Measurements from ENCODE around the gene COX8A. TPM values are rescaled to one million over a fixed set of nuclear protein-coding genes. Genes with fewer than 3 reads are reported as not detected.

COX8A gene
- total and polyA plus RNA-seq, 2 of the 13 experiments (the other 11 are each of a cell fraction or from before 2014, with no cell fraction given): 202 to 406 TPM

GRCh38 chr11:63938479-63939396, 35.7 kb upstream of the COX8A start, which contains the start of gene NAA40 (continued):
- 0 out of 2 replicates have a peak, but pooled peaks have one; percentile 48 for TF ChIP-seq E2F5 (CRISPR knock-in tag; conservative IDR thresholded peaks at IDR 0.05)
- no peak for TF ChIP-seq SNAPC4 (CRISPR knock-in tag; IDR thresholded peaks at IDR 0.05)
- TF ChIP-seq NR2F2 (IDR thresholded peaks at IDR 0.05; ENCODE audit: borderline replicate concordance, low read depth): peak; percentile 33; the same call in 1 of the 2 replicates
- TF ChIP-seq SIX1 (CRISPR knock-in tag; IDR thresholded peaks at IDR 0.05; ENCODE audit: borderline replicate concordance): no peak
- no peak for TF ChIP-seq XRCC5 (optimal IDR thresholded peaks at IDR 0.05; ENCODE audit: low read length)
- no peak for TF ChIP-seq ZNF354B (CRISPR knock-in tag; IDR thresholded peaks at IDR 0.05)
- no peak for TF ChIP-seq HMGA1 (CRISPR knock-in tag; conservative IDR thresholded peaks at IDR 0.05)
- TF ChIP-seq JDP2 (CRISPR knock-in tag; IDR thresholded peaks at IDR 0.05; ENCODE audit: borderline replicate concordance): no peak
- TF ChIP-seq PHB2 (IDR thresholded peaks at IDR 0.05; ENCODE audit: partially characterized antibody): no peak
- TF ChIP-seq DNMT1 (CRISPR knock-in tag; IDR thresholded peaks at IDR 0.05): no peak
- peak; percentile 89 for TF ChIP-seq THAP11 (CRISPR knock-in tag; IDR thresholded peaks at IDR 0.05)
- TF ChIP-seq BCL6 (CRISPR knock-in tag; IDR thresholded peaks at IDR 0.05): 0 out of 2 replicates have a peak, but pooled peaks have one; percentile 30
- no peak for TF ChIP-seq TBP (CRISPR knock-in tag; IDR thresholded peaks at IDR 0.05)
- TF ChIP-seq ZNF83 (CRISPR knock-in tag; IDR thresholded peaks at IDR 0.05; ENCODE audit: borderline replicate concordance): no peak
- no peak for TF ChIP-seq SMAD9 (CRISPR knock-in tag; IDR thresholded peaks at IDR 0.05)
- TF ChIP-seq NFRKB (IDR thresholded peaks at IDR 0.05): no peak
- peak; percentile 79 for TF ChIP-seq CREM (IDR thresholded peaks at IDR 0.05)
- TF ChIP-seq CREM (CRISPR knock-in tag; IDR thresholded peaks at IDR 0.05): peak; percentile 83
- peak; percentile 47; the same call in 1 of the 2 replicates for TF ChIP-seq POLR2G (IDR thresholded peaks at IDR 0.05; ENCODE audit: low read depth, low read length)
- TF ChIP-seq SALL2 (CRISPR knock-in tag; IDR thresholded peaks at IDR 0.05): no peak
- 0 out of 2 replicates have a peak, but pooled peaks have one; percentile 30 for TF ChIP-seq HOXD1 (CRISPR knock-in tag; IDR thresholded peaks at IDR 0.05)
- TF ChIP-seq ZNF207 (IDR thresholded peaks at IDR 0.05; ENCODE audit: borderline replicate concordance): no peak
- TF ChIP-seq ZFP36 (IDR thresholded peaks at IDR 0.05; ENCODE audit: borderline replicate concordance, low read depth, low read length, partially characterized antibody): no peak
- TF ChIP-seq KLF12 (CRISPR knock-in tag; IDR thresholded peaks at IDR 0.05; ENCODE audit: borderline replicate concordance): no peak
- no peak for TF ChIP-seq MZF1 (CRISPR knock-in tag; IDR thresholded peaks at IDR 0.05; ENCODE audit: borderline replicate concordance)
- TF ChIP-seq ZNF709 (CRISPR knock-in tag; IDR thresholded peaks at IDR 0.05): no peak

Data from HepG2 (cell line).